Measurements from ENCODE around the gene LGALS14. TPM values are rescaled to one million over a fixed set of nuclear protein-coding genes. Genes with fewer than 3 reads are reported as not detected.

Gene LGALS14
- total RNA-seq, 2 donors from 2014 or later: 4.3 to 9.5 TPM

Other genes starting within 250 kb of the LGALS14 start
- gene TIMM50, start 223.6 kb upstream of the LGALS14 start, total RNA-seq: 10 to 100 TPM; 52.4 to 55.8 TPM
- gene DLL3, start 205.5 kb upstream of the LGALS14 start, total RNA-seq: 1 to 10 TPM in 1 of 2 donors, under 1 TPM in 1; 0.72 to 1.1 TPM
- gene SELENOV, start 189.3 kb upstream of the LGALS14 start, total RNA-seq: not detected
- gene EID2B, start 171.6 kb upstream of the LGALS14 start, total RNA-seq: 1 to 10 TPM; 4.3 to 4.5 TPM
- 10 to 100 TPM; 15.3 to 16.0 TPM for gene EID2, start 164.3 kb upstream of the LGALS14 start, total RNA-seq
- gene LGALS13, start 102.0 kb upstream of the LGALS14 start, total RNA-seq: not detected
- not detected for gene LGALS16, start 48.6 kb upstream of the LGALS14 start, total RNA-seq
- 1 to 10 TPM in 1 of 2 donors, not detected in 1; 1.7 TPM for gene CLC, start 33.5 kb downstream of the LGALS14 start, total RNA-seq
- gene LEUTX, start 74.4 kb downstream of the LGALS14 start, total RNA-seq: not detected
- gene DYRK1B, start 129.7 kb downstream of the LGALS14 start, total RNA-seq: 1 to 10 TPM; 6.1 to 7.0 TPM
- 100 to 1,000 TPM; 482 to 499 TPM for gene FBL, start 141.9 kb downstream of the LGALS14 start, total RNA-seq
- gene FCGBP, start 230.2 kb downstream of the LGALS14 start, total RNA-seq: 10 to 100 TPM in 1 of 2 donors, 1 to 10 TPM in 1; 7.2 to 13.4 TPM